GM19351 (cell line): Measurements from ENCODE around the gene C1QTNF8.

Experiments used
- ATAC-seq: cut with Tn5 transposase; IDR thresholded peaks from one replicate; pipeline ENCODE4 v1.9.1; 2021; ENCODE audit warnings: mild to moderate bottlenecking, moderate library complexity; ENCODE audit not compliant: unreplicated experiment

Gene C1QTNF8

GRCh38 chr16:1080801-1081733 lies 15.0 kb downstream of the C1QTNF8 start:
- no peak for ATAC-seq

GRCh38 chr16:1079786-1080525 lies 16.1 kb downstream of the C1QTNF8 start:
- ATAC-seq = no peak

GRCh38 chr16:1079341-1079740 lies 16.7 kb downstream of the C1QTNF8 start:
- ATAC-seq = no peak

GRCh38 chr16:1078579-1079021 lies 17.4 kb downstream of the C1QTNF8 start:
- ATAC-seq = no peak

- no peak for ATAC-seq
Measured at GRCh38 chr16:1077877-1078578, 18.0 kb downstream of the C1QTNF8 start.

GRCh38 chr16:1076801-1077576 lies 19.1 kb downstream of the C1QTNF8 start:
- ATAC-seq = no peak

GRCh38 chr16:1075546-1075945 lies 20.5 kb downstream of the C1QTNF8 start:
- ATAC-seq = no peak

GRCh38 chr16:1074379-1074649 lies 21.7 kb downstream of the C1QTNF8 start:
- no peak for ATAC-seq

GRCh38 chr16:1073566-1074378 lies 22.3 kb downstream of the C1QTNF8 start:
- no peak for ATAC-seq

GRCh38 chr16:1073262-1073558 lies 22.8 kb downstream of the C1QTNF8 start:
- no peak for ATAC-seq

GRCh38 chr16:1072526-1073261 lies 23.4 kb downstream of the C1QTNF8 start, which contains the start of gene SSTR5:
Gene SSTR5, plus strand, starts transcription at chr16:1072747. Its CDS starts 6,122 bp downstream, at chr16:1078869.
- no peak for ATAC-seq

GRCh38 chr16:1071561-1072225 lies 24.4 kb downstream of the C1QTNF8 start:
- no peak for ATAC-seq

GRCh38 chr16:1070864-1071408 lies 25.1 kb downstream of the C1QTNF8 start:
- no peak for ATAC-seq

GRCh38 chr16:1070084-1070863 lies 25.8 kb downstream of the C1QTNF8 start:
- no peak for ATAC-seq

GRCh38 chr16:1069154-1069553 lies 26.9 kb downstream of the C1QTNF8 start:
- no peak for ATAC-seq

GRCh38 chr16:1068451-1068850 lies 27.6 kb downstream of the C1QTNF8 start:
- no peak for ATAC-seq

- no peak for ATAC-seq
Measured at GRCh38 chr16:1067629-1068028, 28.4 kb downstream of the C1QTNF8 start.
